Activated T-cell treated with anti-CD3 and anti-CD28 coated beads, Interleukin-2, amount 50 U/mL, for 4 hours (primary cell): ENCODE measurements around the gene FAM174B. TPM values are rescaled to one million over a fixed set of nuclear protein-coding genes. Genes with fewer than 3 reads are reported as not detected.

Experiments
- ATAC-seq, 2 donors: fragments of 200-7000 bp; cut with Tn5 transposase; one replicate each; pipeline ENCODE4 v1.10.0; 2021
- DNase-seq: peaks from one replicate; pipeline ENCODE4 v3.0.0-alpha.2; 2020
- H3K27me3 Mint-ChIP-seq: one replicate; pipeline ENCODE4 v1.8.0; 2021; ENCODE audit warnings: low read depth, mixed read lengths
- H3K36me3 Mint-ChIP-seq: one replicate; pipeline ENCODE4 v1.8.0; 2022; ENCODE audit warnings: mixed read lengths; ENCODE audit not compliant: insufficient read depth
- H3K4me1 Mint-ChIP-seq: one replicate; pipeline ENCODE4 v1.8.0; 2021; ENCODE audit warnings: low read depth, mixed read lengths
- H3K4me3 Mint-ChIP-seq: one replicate; pipeline ENCODE4 v1.8.0; 2021; ENCODE audit warnings: mild to moderate bottlenecking, moderate library complexity, mixed read lengths
- H3K9me3 Mint-ChIP-seq: one replicate; pipeline ENCODE4 v1.8.0; 2021; ENCODE audit warnings: mixed read lengths
- total RNA-seq, 3 donors: library from RNA; stranded (reverse); gene quantifications; one replicate each; pipeline ENCODE4 v1.2.1, GENCODE V29; 2021

The FAM174B gene
- total RNA-seq, 3 donors from 2014 or later: 2.7 to 6.2 (median 3.6) TPM

DNA sequence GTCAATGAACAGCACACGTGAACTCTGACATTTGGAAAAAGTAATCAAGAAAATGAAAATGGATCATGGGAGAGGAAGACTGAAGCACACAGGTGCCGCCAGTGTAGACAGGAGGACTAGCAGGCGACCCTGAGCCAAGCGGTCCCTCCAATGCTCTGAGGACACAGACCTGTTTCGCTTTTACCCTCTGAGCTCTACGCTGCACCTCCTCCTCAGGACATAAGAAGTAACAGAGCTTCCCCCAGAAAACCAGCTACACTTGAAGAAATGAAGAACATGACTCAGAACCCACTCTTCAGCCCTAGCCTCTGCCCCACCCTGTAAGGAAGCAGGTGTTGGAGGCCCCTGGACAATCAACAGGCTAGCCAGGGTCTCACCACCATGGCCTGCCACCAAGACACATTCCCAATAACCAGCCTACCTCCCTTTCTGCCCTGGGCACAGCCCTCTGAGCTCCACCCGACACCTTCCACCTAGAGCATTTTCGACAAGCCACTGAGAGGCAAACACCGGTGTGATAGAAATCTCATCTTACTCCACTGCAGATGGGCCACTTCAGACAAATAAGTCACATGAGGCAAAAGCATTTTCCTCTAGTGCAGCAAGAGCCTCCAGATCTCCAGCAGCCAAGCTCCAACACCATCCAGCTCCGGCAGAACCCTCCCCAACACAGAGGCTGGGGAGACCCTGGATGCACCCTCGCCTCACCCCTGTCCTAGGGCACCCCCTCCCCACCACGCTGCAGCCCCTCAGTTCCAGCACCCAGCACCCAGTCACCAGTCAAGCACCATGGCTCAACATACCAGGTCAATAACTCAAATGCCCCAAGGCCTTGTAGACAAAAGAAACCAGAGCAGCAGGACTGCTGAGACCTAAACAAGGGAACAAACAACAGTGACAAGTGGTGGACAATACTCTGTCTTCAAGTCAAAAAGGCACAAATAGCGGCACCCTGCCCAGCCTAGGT is 11.4 kb downstream of the FAM174B start:
- H3K9me3 Mint-ChIP-seq: peaks cover 12% of the 10 kb centered on the region
- ATAC-seq: no peak
- H3K4me1 Mint-ChIP-seq: no peaks in the 10 kb centered on the region
- no peak for DNase-seq
- no peak overlapping the region for H3K4me3 Mint-ChIP-seq
- H3K27me3 Mint-ChIP-seq: peaks cover 3% of the 10 kb centered on the region
- no peaks in the 10 kb centered on the region for H3K36me3 Mint-ChIP-seq

GRCh38 chr15:92638709-92639365 is 16.7 kb downstream of the FAM174B start:
- no peak for DNase-seq
- ATAC-seq: no peak
- Mint-ChIP-seq H3K9me3 (peaks cover 12% of the 10 kb centered on the region), H3K27me3 (peaks cover 10% of the 10 kb centered on the region), H3K4me3 (no peak overlapping the region), H3K36me3 (no peaks in the 10 kb centered on the region), H3K4me1 (peaks cover 3% of the 10 kb centered on the region)

- Mint-ChIP-seq H3K4me1 (peaks cover 3% of the 10 kb centered on the region), H3K4me3 (no peak overlapping the region), H3K9me3 (peaks cover 12% of the 10 kb centered on the region), H3K27me3 (peaks cover 10% of the 10 kb centered on the region), H3K36me3 (no peaks in the 10 kb centered on the region)
- no peak for DNase-seq
- no peak for ATAC-seq
Measured at GRCh38 chr15:92638291-92638708, 17.3 kb downstream of the FAM174B start.

GRCh38 chr15:92637626-92638025 is 17.9 kb downstream of the FAM174B start:
- no peak for DNase-seq
- ATAC-seq: no peak
- H3K4me3 Mint-ChIP-seq: no peak overlapping the region
- no peaks in the 10 kb centered on the region for H3K36me3 Mint-ChIP-seq
- peaks cover 13% of the 10 kb centered on the region for H3K27me3 Mint-ChIP-seq
- H3K4me1 Mint-ChIP-seq: peaks cover 3% of the 10 kb centered on the region
- H3K9me3 Mint-ChIP-seq: peaks cover 11% of the 10 kb centered on the region

DNA sequence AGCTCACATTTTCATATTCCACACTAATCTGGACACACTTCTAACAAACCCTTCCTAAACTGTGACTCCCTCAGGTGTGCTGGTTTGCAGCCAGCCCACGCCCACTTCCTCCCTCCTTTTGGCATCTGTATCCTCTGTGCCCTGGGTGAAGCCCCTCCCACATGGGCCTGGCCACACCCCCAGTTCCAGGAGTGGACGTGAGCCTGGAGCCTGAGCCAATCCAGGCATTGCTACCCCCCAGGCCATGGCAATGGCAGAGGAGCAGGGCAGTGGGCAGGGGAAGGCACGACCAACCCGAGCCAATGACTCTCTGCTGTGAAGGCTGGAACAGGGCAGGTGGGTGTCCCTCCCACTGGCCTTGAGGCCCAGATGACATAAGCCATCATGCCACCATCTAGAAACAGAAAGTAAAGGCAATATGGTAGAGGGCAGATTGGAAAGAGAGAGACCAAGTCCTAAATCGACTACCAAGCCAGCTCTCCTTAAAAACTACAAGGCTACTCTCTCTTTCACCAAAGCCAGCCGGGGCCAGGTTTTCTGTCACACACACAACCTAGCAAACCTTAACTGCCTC is 18.6 kb downstream of the FAM174B start:
- Mint-ChIP-seq H3K4me3 (no peak overlapping the region), H3K36me3 (no peaks in the 10 kb centered on the region), H3K4me1 (peaks cover 3% of the 10 kb centered on the region), H3K9me3 (peaks cover 9% of the 10 kb centered on the region), H3K27me3 (peaks cover 13% of the 10 kb centered on the region)
- ATAC-seq (peak in 1 of 2 donors; percentile 46), DNase-seq (no peak)

- DNase-seq (no peak), ATAC-seq (no peak)
- no peaks in the 10 kb centered on the region for H3K36me3 Mint-ChIP-seq
- H3K9me3 Mint-ChIP-seq: peaks cover 9% of the 10 kb centered on the region
- H3K4me1 Mint-ChIP-seq: peaks cover 3% of the 10 kb centered on the region
- no peak overlapping the region for H3K4me3 Mint-ChIP-seq
- H3K27me3 Mint-ChIP-seq: peaks cover 13% of the 10 kb centered on the region
Measured at GRCh38 chr15:92636401-92636907, 19.1 kb downstream of the FAM174B start.

- Mint-ChIP-seq H3K36me3 (no peaks in the 10 kb centered on the region), H3K4me1 (peaks cover 3% of the 10 kb centered on the region), H3K9me3 (peaks cover 2% of the 10 kb centered on the region), H3K4me3 (no peak overlapping the region), H3K27me3 (peaks cover 13% of the 10 kb centered on the region)
- no peak for ATAC-seq
- DNase-seq: no peak
Measured at GRCh38 chr15:92634671-92635201, 20.8 kb downstream of the FAM174B start.

- H3K36me3 Mint-ChIP-seq: no peaks in the 10 kb centered on the region
- DNase-seq: no peak
- H3K9me3 Mint-ChIP-seq: no peaks in the 10 kb centered on the region
- no peak overlapping the region for H3K4me3 Mint-ChIP-seq
- no peak for ATAC-seq
- H3K4me1 Mint-ChIP-seq: peaks cover 3% of the 10 kb centered on the region
- peaks cover 13% of the 10 kb centered on the region for H3K27me3 Mint-ChIP-seq
Measured at GRCh38 chr15:92634060-92634459, 21.5 kb downstream of the FAM174B start.

- DNase-seq: no peak
- no peak for ATAC-seq
- no peaks in the 10 kb centered on the region for H3K36me3 Mint-ChIP-seq
- no peak overlapping the region for H3K4me3 Mint-ChIP-seq
- no peaks in the 10 kb centered on the region for H3K9me3 Mint-ChIP-seq
- H3K27me3 Mint-ChIP-seq: peaks cover 13% of the 10 kb centered on the region
- H3K4me1 Mint-ChIP-seq: peaks cover 3% of the 10 kb centered on the region
Measured at GRCh38 chr15:92633418-92633817, 22.2 kb downstream of the FAM174B start.

GRCh38 chr15:92633001-92633400 is 22.6 kb downstream of the FAM174B start:
- H3K27me3 Mint-ChIP-seq: peaks cover 13% of the 10 kb centered on the region
- peaks cover 3% of the 10 kb centered on the region for H3K4me1 Mint-ChIP-seq
- no peaks in the 10 kb centered on the region for H3K36me3 Mint-ChIP-seq
- no peaks in the 10 kb centered on the region for H3K9me3 Mint-ChIP-seq
- no peak for DNase-seq
- no peak for ATAC-seq
- H3K4me3 Mint-ChIP-seq: no peak overlapping the region

DNA sequence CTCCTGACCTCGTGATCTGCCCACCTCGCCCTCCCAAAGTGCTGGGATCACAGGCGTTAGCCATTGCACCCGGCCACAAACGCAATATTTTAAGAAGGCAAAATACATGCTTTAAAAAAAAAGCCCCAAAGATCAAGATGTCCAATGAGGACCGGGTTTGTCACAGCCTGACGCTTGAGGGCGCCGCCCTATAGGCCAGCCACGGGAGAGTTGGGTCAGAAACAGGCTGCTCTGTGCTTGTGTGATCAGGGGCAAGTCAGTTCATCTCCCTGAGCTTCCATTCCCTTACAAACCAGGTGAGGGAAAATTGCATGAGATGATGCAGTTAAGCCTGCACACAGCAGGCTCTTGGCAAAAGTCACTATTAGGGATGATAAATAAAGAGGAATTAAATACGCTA is 23.9 kb downstream of the FAM174B start:
- no peak overlapping the region for H3K4me3 Mint-ChIP-seq
- DNase-seq: no peak
- H3K4me1 Mint-ChIP-seq: peaks cover under 1% of the 10 kb centered on the region
- no peaks in the 10 kb centered on the region for H3K9me3 Mint-ChIP-seq
- peaks cover 9% of the 10 kb centered on the region for H3K27me3 Mint-ChIP-seq
- no peaks in the 10 kb centered on the region for H3K36me3 Mint-ChIP-seq
- ATAC-seq: no peak

DNA sequence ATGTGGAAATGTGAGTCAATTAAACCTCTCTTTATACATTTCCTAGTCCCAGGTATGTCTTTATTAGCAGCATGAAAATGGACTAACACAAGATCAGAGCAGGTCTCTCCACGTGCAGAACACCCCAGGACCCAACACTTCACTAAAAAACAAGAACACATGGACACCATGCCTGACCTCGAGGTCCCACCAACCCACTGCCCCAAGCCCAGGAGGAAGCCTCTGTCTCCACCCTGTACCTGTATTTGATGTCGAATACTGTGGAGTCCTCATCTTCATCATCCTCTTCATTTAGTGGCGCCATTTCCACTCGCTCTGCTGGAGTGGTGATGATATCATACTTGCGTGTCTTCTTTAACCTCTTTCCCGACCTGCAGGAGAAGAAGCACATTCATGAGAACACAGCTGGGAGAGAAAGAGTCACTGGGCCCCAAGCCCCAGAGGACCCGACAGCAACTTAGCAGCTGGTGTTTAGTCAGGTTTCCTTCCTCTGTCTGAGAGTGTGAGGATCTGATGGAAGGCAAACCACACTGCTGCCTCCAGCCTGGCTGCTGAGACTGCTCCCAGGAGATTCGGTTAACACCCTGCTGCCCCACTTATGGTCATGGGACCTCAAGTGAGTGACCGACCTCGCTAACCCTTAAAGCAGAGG is 25.5 kb downstream of the FAM174B start:
- no peaks in the 10 kb centered on the region for H3K36me3 Mint-ChIP-seq
- H3K27me3 Mint-ChIP-seq: peaks cover 3% of the 10 kb centered on the region
- no peaks in the 10 kb centered on the region for H3K9me3 Mint-ChIP-seq
- peaks cover 5% of the 10 kb centered on the region for H3K4me1 Mint-ChIP-seq
- H3K4me3 Mint-ChIP-seq: no peak overlapping the region
- DNase-seq (no peak), ATAC-seq (no peak)

DNA sequence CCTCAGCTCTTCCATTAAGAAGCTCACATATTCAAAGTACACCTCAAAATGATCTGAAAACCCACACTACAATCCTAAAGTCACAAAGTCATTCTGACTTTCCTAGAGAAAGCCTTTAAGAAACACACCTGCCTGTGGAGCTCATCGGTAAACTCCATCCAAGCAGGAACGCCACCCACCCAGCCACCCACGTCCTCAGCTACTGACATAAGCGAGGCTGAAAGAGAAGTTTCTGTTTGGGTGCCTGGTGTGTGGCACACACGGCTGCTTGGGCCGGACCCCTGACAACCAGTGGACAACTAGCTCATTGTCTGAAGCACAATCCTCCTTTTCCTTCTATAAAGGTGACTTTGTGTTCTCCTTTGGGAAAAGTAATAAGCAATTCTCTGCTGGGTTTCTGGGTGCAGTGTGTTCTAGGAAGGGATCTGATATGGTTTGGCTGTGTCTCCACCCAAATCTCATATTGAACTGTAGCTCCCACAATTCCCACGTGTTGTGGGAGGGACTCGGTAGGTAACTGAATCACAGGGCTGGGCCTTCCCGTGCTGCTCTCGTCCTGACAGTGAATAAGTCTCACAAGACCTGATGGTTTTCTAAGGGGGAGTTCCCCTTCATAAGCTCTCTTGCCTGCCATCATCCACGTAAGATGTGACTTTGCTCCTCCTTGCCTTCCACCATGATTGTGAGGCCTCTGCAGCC is 26.1 kb downstream of the FAM174B start:
- ATAC-seq (peak in 1 of 2 donors; percentile 16), DNase-seq (no peak)
- H3K4me1 Mint-ChIP-seq: peaks cover 6% of the 10 kb centered on the region
- H3K9me3 Mint-ChIP-seq: no peaks in the 10 kb centered on the region
- no peak overlapping the region for H3K4me3 Mint-ChIP-seq
- no peaks in the 10 kb centered on the region for H3K36me3 Mint-ChIP-seq
- peaks cover 3% of the 10 kb centered on the region for H3K27me3 Mint-ChIP-seq
